ENCODE data around the gene CHAT.

- no peak for TF ChIP-seq ZBTB26 (tag by site-specific recombination; optimal IDR thresholded peaks at IDR 0.05)
- TF ChIP-seq ZNF488 (tag by site-specific recombination; IDR thresholded peaks at IDR 0.05) = no peak
- TF ChIP-seq CTCF (tag by site-specific recombination; IDR thresholded peaks at IDR 0.05) = no peak
- TF ChIP-seq YY1 (tag by site-specific recombination; IDR thresholded peaks at IDR 0.05) = no peak
- TF ChIP-seq ZNF121 (tag by site-specific recombination; IDR thresholded peaks at IDR 0.05) = no peak
- no peak for TF ChIP-seq ZNF18 (tag by site-specific recombination; IDR thresholded peaks at IDR 0.05)
- TF ChIP-seq ZNF157 (tag by site-specific recombination; IDR thresholded peaks at IDR 0.05) = no peak
- no peak for TF ChIP-seq ZNF146 (tag by site-specific recombination; IDR thresholded peaks at IDR 0.05)
- TF ChIP-seq PBX3 (CRISPR knock-in tag; IDR thresholded peaks at IDR 0.05) = no peak
Measured at GRCh38 chr10:49631975-49632374, 18.1 kb downstream of the CHAT start.
